Muscle layer of duodenum (tissue), 2 donors: ENCODE data around the gene PFKL.

Experiments
- H3K27ac ChIP-seq: one replicate; pipeline ENCODE4 v1.7.0; 2013; ENCODE audit warnings: mild to moderate bottlenecking, low read length
- H3K27me3 ChIP-seq: one replicate; pipeline ENCODE4 v1.7.0; 2013; ENCODE audit warnings: low read depth, mild to moderate bottlenecking, control low read depth, low read length
- H3K36me3 ChIP-seq, 2 donors: one replicate each; pipeline ENCODE4 v1.7.0; 2013; ENCODE audit warnings: low read length in 2 of 2, control low read depth in 1 of 2, mild to moderate bottlenecking in 1 of 2; ENCODE audit not compliant: insufficient read depth in 2 of 2, control insufficient read depth in 1 of 2
- H3K4me1 ChIP-seq, 2 donors: one replicate each; pipeline ENCODE4 v1.7.0; 2013; ENCODE audit warnings: low read length in 2 of 2, mild to moderate bottlenecking in 2 of 2, control low read depth in 1 of 2, moderate library complexity in 1 of 2; ENCODE audit not compliant: insufficient read depth in 2 of 2, control insufficient read depth in 1 of 2
- H3K4me3 ChIP-seq, 2 donors: one replicate each; pipeline ENCODE4 v1.7.0; 2013; ENCODE audit warnings: low read length in 2 of 2, low read depth in 1 of 2, mild to moderate bottlenecking in 1 of 2
- H3K9me3 ChIP-seq, 2 donors: one replicate each; pipeline ENCODE4 v1.7.0; 2013; ENCODE audit warnings: low read length in 2 of 2, control low read depth in 1 of 2, mild to moderate bottlenecking in 1 of 2; ENCODE audit not compliant: control insufficient read depth in 1 of 2
- donor health status: healthy.

PFKL gene

DNA sequence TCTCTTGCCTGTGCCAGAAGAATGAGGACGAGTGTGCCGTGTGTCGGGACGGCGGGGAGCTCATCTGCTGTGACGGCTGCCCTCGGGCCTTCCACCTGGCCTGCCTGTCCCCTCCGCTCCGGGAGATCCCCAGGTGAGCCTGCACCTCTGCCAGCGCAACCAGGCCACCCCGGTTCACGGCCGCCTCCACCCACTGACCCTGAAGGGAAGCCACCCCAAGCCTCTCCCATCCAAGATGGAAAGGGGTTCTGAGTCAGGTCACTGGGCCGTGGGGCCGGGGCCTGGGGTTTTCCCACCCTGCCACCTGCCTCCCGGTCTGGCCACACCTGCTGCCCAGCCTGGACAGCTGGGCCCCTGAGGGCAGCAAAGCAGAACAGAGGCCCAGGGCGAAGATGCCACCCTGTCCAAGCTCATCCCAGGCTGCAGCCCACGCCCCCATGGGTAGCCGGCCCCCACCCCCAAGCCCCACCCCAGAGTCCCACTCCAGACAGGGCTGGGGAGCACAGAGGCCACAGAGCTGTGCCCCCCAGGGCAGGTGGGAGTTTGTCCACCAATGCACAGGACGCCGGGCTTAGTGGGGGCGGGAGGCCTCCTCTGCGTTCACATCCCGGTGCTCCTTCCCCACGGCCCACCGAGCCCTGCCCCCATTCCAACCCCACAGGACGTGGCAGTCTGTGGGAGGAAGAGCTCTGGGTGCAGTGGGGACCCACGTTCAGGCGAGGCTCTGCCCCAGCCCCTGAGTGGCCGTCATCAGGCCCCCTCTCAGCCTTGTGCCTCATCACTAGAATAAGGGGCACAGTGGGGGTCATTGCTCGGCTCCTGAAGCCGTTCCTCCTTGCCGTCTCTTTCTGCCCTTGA is 8.5 kb upstream of the PFKL start:
- Histone ChIP-seq H3K4me3 (no peak overlapping the region), H3K27ac (no peak overlapping the region), H3K36me3 (no peaks in the 10 kb centered on the region), H3K4me1 (peaks cover 0 to 9% of the 10 kb centered on the region in 2 donors), H3K27me3 (no peaks in the 10 kb centered on the region), H3K9me3 (no peaks in the 10 kb centered on the region)

DNA sequence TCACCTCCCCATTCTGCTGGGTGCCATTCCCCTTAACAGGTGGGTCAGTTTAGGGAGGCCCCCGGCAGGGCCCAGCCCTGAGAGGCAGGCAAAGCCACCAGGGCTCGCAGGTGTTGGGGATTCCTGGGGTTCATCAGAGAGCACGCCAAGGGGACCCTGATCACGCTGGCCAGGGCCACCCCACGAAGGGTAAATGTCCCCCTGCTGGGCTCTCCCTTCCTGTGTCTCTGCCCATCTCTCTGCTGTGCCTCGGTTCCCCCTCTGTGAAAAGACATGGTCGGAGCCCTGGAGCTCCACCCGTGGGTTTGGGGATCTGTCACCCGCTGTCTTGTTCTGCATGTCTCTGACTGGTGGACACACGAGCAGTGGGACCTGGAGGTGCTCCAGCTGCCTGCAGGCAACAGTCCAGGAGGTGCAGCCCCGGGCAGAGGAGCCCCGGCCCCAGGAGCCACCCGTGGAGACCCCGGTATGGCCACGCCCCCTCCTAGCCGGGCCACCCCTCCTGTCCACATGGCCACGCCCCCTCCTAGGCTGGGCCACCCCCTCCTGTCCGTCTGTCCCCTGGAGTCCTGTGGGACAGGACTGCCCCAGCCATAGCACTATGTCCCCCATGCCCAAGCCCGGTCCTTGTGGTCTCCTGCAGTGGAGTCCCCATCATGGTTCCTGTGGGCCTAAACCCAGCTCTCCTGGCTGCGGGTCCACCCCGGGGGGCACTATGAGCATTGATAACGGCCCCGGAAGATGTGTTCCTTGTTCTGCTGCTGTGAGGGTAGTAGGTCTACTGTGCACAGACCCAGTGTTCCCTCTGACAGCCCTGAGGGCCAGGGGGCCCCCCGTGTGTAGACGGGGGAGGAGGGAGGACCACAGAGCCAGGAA is 7.7 kb upstream of the PFKL start:
- no peaks in the 10 kb centered on the region for H3K27me3 ChIP-seq
- no peak overlapping the region for H3K4me3 ChIP-seq
- no peaks in the 10 kb centered on the region for H3K9me3 ChIP-seq
- no peaks in the 10 kb centered on the region for H3K36me3 ChIP-seq
- no peak overlapping the region for H3K27ac ChIP-seq
- peaks cover 0 to 10% of the 10 kb centered on the region in 2 donors for H3K4me1 ChIP-seq

DNA sequence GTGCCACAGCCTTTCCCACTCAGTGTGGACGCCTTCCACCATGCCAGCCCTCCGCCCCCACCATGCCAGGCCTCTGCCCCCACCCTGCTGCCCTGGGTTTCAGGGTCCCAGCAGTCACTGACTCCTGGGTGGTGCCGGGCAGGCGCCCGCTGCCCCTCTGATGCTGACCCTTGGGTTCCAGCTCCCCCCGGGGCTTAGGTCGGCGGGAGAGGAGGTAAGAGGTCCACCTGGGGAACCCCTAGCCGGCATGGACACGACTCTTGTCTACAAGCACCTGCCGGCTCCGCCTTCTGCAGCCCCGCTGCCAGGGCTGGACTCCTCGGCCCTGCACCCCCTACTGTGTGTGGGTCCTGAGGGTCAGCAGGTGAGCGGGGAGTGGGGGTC is 7.0 kb upstream of the PFKL start:
- Histone ChIP-seq H3K27ac (no peak overlapping the region), H3K4me1 (peaks cover 0 to 14% of the 10 kb centered on the region in 2 donors), H3K4me3 (no peak overlapping the region), H3K9me3 (no peaks in the 10 kb centered on the region), H3K27me3 (no peaks in the 10 kb centered on the region), H3K36me3 (no peaks in the 10 kb centered on the region)

DNA sequence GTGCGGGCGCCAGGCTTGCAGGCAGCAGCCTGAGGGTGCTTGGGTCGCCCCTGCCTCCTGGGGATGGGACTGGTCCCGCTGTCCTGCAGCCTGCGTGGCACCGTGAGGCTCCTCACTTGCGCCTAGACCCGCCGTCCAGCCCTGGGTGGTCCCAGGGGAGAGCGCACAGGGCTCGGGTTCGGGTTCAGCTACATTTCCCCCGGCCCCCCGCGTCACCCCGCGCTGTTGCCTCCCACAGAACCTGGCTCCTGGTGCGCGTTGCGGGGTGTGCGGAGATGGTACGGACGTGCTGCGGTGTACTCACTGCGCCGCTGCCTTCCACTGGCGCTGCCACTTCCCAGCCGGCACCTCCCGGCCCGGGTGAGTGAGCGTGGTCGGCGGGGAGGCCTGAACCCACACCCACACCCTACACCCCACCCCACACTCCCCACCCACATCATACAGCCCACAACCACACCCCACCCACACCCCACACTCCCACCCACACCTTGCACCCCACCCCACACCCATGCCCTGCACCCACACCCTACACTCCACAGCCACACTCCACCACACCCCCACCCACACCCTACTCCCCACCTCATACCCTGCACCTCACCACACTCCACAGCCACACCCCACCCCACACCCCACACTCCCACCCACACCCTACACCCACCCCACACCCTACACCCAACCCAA is 6.2 kb upstream of the PFKL start:
- H3K36me3 ChIP-seq = no peaks in the 10 kb centered on the region
- H3K27me3 ChIP-seq = no peaks in the 10 kb centered on the region
- H3K27ac ChIP-seq = no peak overlapping the region
- peaks cover 0 to 17% of the 10 kb centered on the region in 2 donors for H3K4me1 ChIP-seq
- no peak overlapping the region for H3K4me3 ChIP-seq
- no peaks in the 10 kb centered on the region for H3K9me3 ChIP-seq

DNA sequence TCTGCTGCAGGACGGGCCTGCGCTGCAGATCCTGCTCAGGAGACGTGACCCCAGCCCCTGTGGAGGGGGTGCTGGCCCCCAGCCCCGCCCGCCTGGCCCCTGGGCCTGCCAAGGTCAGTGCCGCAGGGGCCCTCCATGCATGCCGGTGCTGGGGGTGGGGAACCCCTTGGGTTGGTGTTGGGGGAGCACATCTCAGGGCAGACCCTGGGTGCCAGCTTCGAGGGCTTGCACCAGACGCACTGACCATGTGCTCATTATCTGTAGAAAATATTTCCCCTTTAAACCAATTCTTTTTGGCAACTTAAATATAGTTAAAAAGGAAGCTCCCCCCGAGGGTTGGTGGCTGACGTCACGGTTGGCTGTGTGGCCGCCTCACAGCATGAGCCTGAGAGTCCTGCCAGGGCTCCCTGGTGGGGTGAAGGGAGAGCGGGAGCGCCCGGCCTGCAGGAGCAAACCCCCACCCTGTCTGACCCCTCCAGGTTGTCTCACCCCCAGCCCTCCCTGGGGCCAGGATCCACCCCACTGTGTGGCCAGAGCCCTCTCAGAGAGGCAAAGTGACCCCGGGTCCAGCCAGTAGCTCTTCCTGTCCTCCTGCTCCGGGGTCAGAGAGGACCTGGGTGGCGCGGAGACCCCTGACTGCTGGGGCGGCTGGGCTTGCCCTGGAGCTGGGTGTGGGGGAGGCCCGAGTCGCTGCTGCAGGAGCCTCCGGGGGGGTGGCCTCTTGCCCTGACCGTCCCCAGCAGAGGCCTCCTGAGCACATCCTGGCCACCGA is 5.3 kb upstream of the PFKL start:
- Histone ChIP-seq H3K36me3 (no peaks in the 10 kb centered on the region), H3K9me3 (no peaks in the 10 kb centered on the region), H3K27me3 (no peaks in the 10 kb centered on the region), H3K4me1 (peaks cover 4 to 21% of the 10 kb centered on the region in 2 donors), H3K4me3 (no peak overlapping the region), H3K27ac (no peak overlapping the region)

DNA sequence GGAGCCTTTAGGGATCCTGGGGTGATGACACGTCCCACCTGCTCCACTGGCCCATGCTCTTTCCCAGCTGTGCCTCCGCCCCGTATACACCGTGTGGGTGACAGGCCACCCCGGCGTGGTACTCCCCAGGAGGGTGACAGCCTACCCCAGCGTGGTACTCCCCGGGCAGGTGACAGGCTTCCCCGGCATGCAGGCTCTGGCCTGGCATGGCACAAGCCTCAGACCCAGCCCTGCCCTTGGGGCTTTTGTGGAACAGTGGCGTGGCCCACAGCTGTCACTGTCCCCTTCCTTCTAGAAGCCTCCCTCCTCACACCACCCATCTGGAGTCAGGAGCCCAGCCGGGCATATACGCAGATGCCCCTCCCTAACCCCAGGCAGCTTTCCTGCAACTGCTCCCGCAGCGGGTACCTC is 4.7 kb upstream of the PFKL start:
- Histone ChIP-seq H3K27ac (no peak overlapping the region), H3K27me3 (no peaks in the 10 kb centered on the region), H3K9me3 (no peaks in the 10 kb centered on the region), H3K4me1 (peaks cover 4 to 21% of the 10 kb centered on the region in 2 donors), H3K4me3 (no peak overlapping the region), H3K36me3 (no peaks in the 10 kb centered on the region)

DNA sequence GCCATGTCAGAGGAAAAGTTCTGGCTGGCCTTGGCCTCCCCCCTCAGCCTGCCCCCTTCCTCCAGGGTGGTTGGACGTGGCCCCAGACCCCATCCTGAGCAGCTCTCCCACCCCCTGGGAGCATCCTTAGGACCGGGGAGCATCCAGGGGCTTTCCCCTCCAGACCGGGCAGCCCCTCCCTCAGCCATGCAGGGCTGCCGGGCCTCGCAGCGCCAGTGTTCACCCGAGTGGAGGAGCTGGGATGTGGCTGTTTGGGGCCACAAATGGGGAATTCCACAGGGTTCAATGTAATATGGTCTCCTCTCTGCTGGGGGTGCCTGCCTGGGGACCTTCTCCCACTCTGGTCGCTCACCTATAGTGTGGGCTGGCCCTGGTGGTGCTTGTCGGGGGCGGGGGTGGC is 4.2 kb upstream of the PFKL start:
- Histone ChIP-seq H3K27ac (no peak overlapping the region), H3K27me3 (no peaks in the 10 kb centered on the region), H3K4me3 (no peak overlapping the region), H3K4me1 (peaks cover 4 to 23% of the 10 kb centered on the region in 2 donors), H3K36me3 (no peaks in the 10 kb centered on the region), H3K9me3 (no peaks in the 10 kb centered on the region)

DNA sequence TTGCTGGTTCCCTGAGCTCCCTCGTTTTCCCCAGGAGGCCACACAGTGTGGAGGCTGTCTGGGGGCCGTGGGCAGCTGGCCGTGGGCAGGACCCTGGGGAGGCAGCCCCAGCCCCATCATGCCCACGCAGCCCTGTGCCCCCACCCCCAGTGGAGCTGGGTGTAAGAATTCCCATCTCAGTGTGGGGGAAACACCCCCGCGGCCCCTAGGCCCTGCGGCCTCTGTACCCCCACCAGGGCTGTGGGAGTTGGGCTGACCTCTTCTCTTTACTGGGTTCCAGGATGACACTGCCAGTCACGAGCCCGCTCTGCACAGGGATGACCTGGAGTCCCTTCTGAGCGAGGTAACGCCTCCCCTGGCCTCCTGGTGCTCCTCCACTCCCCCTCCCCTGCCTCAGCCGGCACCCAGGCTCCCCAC is 3.7 kb upstream of the PFKL start:
- H3K27ac ChIP-seq = no peak overlapping the region
- H3K4me1 ChIP-seq = peaks cover 6 to 28% of the 10 kb centered on the region in 2 donors
- no peak overlapping the region for H3K4me3 ChIP-seq
- H3K9me3 ChIP-seq = no peaks in the 10 kb centered on the region
- no peaks in the 10 kb centered on the region for H3K36me3 ChIP-seq
- no peaks in the 10 kb centered on the region for H3K27me3 ChIP-seq

DNA sequence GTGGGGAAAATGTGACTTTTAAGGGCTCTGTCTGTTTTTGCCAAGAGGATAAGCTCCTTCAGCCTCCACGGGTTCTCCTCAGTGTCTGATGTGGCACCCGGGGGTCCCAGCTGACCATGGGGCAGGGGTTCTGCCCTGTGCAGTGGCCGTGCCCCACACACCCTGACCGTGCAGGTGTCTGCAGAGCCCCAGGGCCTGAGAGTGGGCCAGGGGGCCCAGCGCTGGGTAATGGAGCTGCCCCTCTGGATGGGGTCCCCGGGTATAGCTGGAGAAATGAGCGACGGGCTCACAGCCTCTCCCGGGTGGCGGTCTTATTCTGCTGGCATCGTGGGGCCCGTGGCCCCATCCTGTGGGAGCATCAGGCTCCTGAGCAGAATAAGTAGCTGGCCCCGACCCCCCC is 2.9 kb upstream of the PFKL start:
- H3K27ac ChIP-seq = no peak overlapping the region
- peaks cover 7 to 36% of the 10 kb centered on the region in 2 donors for H3K4me1 ChIP-seq
- no peaks in the 10 kb centered on the region for H3K9me3 ChIP-seq
- H3K4me3 ChIP-seq = no peak overlapping the region
- H3K27me3 ChIP-seq = no peaks in the 10 kb centered on the region
- H3K36me3 ChIP-seq = no peaks in the 10 kb centered on the region

DNA sequence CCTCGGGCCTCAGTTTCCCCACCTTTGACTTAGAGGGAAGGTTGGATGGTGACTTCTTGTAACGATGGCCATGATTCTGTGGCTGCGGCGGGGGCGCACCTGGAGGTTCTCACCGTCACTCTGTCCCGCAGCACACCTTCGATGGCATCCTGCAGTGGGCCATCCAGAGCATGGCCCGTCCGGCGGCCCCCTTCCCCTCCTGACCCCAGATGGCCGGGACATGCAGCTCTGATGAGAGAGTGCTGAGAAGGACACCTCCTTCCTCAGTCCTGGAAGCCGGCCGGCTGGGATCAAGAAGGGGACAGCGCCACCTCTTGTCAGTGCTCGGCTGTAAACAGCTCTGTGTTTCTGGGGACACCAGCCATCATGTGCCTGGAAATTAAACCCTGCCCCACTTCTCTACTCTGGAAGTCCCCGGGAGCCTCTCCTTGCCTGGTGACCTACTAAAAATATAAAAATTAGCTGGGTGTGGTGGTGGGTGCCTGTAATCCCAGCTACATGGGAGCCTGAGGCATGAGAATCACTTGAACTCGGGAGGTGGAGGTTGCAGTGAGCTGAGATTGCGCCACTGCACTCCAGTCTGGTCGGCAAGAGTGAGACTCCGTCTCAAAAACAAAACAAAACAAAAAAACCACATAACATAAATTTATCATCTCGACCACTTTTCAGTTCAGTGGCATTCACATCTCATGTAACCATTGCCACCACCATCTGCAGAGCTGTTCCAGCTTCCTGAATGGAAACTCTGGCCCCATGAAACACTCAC is 2.1 kb upstream of the PFKL start:
- no peaks in the 10 kb centered on the region for H3K36me3 ChIP-seq
- H3K27me3 ChIP-seq = no peaks in the 10 kb centered on the region
- H3K27ac ChIP-seq = no peak overlapping the region
- no peaks in the 10 kb centered on the region for H3K9me3 ChIP-seq
- peaks cover 7 to 44% of the 10 kb centered on the region in 2 donors for H3K4me1 ChIP-seq
- H3K4me3 ChIP-seq = no peak overlapping the region
